Astrocyte (in vitro differentiated cells and primary cell): Measurements from ENCODE around the gene RAP2B. TPM values are rescaled to one million over a fixed set of nuclear protein-coding genes. Genes with fewer than 3 reads are reported as not detected.

Experiments used
- DNase-seq: peaks from one replicate; pipeline ENCODE4 v3.0.0-alpha.2; 2010; ENCODE audit warnings: low read depth
- FAIRE-seq: peaks from 2 replicates; lab custom pipeline; 2011; peaks lifted over from hg19 to GRCh38; lab: Jason Lieb, UNC
- H2AFZ ChIP-seq: 2 replicates; pipeline ENCODE4 v1.6.0; 2012; ENCODE audit warnings: low read depth, low read length, inconsistent platforms
- H3K27ac ChIP-seq: 2 replicates; pipeline ENCODE4 v1.5.1; 2011; ENCODE audit warnings: low read depth, low read length, inconsistent platforms
- H3K27me3 ChIP-seq: 2 replicates; pipeline ENCODE4 v1.6.0; 2011; ENCODE audit warnings: low read length, inconsistent platforms; ENCODE audit not compliant: insufficient read depth
- H3K36me3 ChIP-seq: 2 replicates; pipeline ENCODE4 v1.5.1; 2011; ENCODE audit warnings: low read length, inconsistent platforms; ENCODE audit not compliant: insufficient read depth
- H3K4me1 ChIP-seq: 2 replicates; pipeline ENCODE4 v1.5.1; 2011; ENCODE audit warnings: low read length, inconsistent platforms; ENCODE audit not compliant: insufficient read depth
- H3K4me2 ChIP-seq: 2 replicates; pipeline ENCODE4 v1.6.0; 2012; ENCODE audit warnings: low read length, inconsistent platforms
- H3K4me3 ChIP-seq: 2 replicates; pipeline ENCODE4 v1.5.1; 2011; ENCODE audit warnings: low read depth, mild to moderate bottlenecking, low read length, inconsistent platforms; ENCODE audit not compliant: insufficient read depth
- H3K79me2 ChIP-seq: 2 replicates; pipeline ENCODE4 v1.6.0; 2012; ENCODE audit warnings: mild to moderate bottlenecking, low read length, inconsistent platforms; ENCODE audit not compliant: insufficient read depth
- H3K9ac ChIP-seq: 2 replicates; pipeline ENCODE4 v1.6.0; 2012; ENCODE audit warnings: mild to moderate bottlenecking, low read length, inconsistent platforms
- H3K9me3 ChIP-seq: 2 replicates; pipeline ENCODE4 v1.5.1; 2012; ENCODE audit warnings: low read depth, mild to moderate bottlenecking, low read length, inconsistent platforms; ENCODE audit not compliant: insufficient read depth
- H4K20me1 ChIP-seq: 2 replicates; pipeline ENCODE4 v1.6.0; 2012; ENCODE audit warnings: low read length, inconsistent platforms; ENCODE audit not compliant: insufficient read depth
- H3K27ac Mint-ChIP-seq: one replicate; pipeline ENCODE4 v1.8.0; 2021; ENCODE audit warnings: mild to moderate bottlenecking, mixed read lengths; ENCODE audit not compliant: unreplicated experiment
- H3K27me3 Mint-ChIP-seq: one replicate; pipeline ENCODE4 v1.8.0; 2021; ENCODE audit warnings: low read depth, mixed read lengths; ENCODE audit not compliant: unreplicated experiment
- H3K36me3 Mint-ChIP-seq: one replicate; pipeline ENCODE4 v1.8.0; 2021; ENCODE audit warnings: low read depth, mixed read lengths; ENCODE audit not compliant: unreplicated experiment
- H3K4me1 Mint-ChIP-seq: one replicate; pipeline ENCODE4 v1.8.0; 2021; ENCODE audit warnings: low read depth, mixed read lengths; ENCODE audit not compliant: unreplicated experiment
- H3K4me3 Mint-ChIP-seq: one replicate; pipeline ENCODE4 v1.8.0; 2021; ENCODE audit warnings: mild to moderate bottlenecking, moderate library complexity, mixed read lengths; ENCODE audit not compliant: unreplicated experiment
- H3K9me3 Mint-ChIP-seq: one replicate; pipeline ENCODE4 v1.8.0; 2021; ENCODE audit warnings: mild to moderate bottlenecking, mixed read lengths; ENCODE audit not compliant: unreplicated experiment
- CTCF ChIP-seq: IDR thresholded peaks from 2 replicates; pipeline ENCODE4 v1.5.1; 2011; ENCODE audit warnings: low read depth, mild to moderate bottlenecking, inconsistent platforms, low read length, moderate library complexity; ENCODE audit not compliant: insufficient read depth
- EZH2 ChIP-seq: IDR thresholded peaks from 2 replicates; pipeline ENCODE4 v1.6.1; 2012; ENCODE audit warnings: mild to moderate bottlenecking, low read length, inconsistent platforms; ENCODE audit not compliant: insufficient read depth
- total RNA-seq: library from RNA; stranded (reverse); gene quantifications from 2 replicates; pipeline ENCODE4 v1.2.1, GENCODE V29; 2021

RAP2B gene
- total RNA-seq, 1 donor from 2014 or later: 45.4 TPM

GRCh38 chr3:153160451-153161137 lies 1.4 kb upstream of the RAP2B start:
- FAIRE-seq: no peak
- TF ChIP-seq EZH2: peak; percentile 42
- no peak for TF ChIP-seq CTCF
- peak overlapping the region; percentile 93 for H3K27ac ChIP-seq
- H3K4me3 ChIP-seq: peak overlapping the region; percentile 77
- Mint-ChIP-seq H3K27me3 (no peaks in the 10 kb centered on the region), H3K36me3 (peaks cover 8% of the 10 kb centered on the region), H3K9me3 (no peaks in the 10 kb centered on the region), H3K27ac (peak overlapping the region; percentile 99), H3K4me3 (peak overlapping the region; percentile 95), H3K4me1 (peaks cover 14% of the 10 kb centered on the region)
- H3K9me3 ChIP-seq: no peaks in the 10 kb centered on the region
- H3K9ac ChIP-seq: peak overlapping the region; percentile 88
- H3K79me2 ChIP-seq: peaks cover 36% of the 10 kb centered on the region
- peaks cover 12% of the 10 kb centered on the region for H3K4me1 ChIP-seq
- peaks cover 32% of the 10 kb centered on the region for H4K20me1 ChIP-seq
- no peaks in the 10 kb centered on the region for H3K27me3 ChIP-seq
- no peaks in the 10 kb centered on the region for H3K36me3 ChIP-seq
- peak overlapping the region; percentile 96 for H3K4me2 ChIP-seq
- peak overlapping the region; percentile 82 for H2AFZ ChIP-seq
- peak; percentile 90 for DNase-seq

DNA sequence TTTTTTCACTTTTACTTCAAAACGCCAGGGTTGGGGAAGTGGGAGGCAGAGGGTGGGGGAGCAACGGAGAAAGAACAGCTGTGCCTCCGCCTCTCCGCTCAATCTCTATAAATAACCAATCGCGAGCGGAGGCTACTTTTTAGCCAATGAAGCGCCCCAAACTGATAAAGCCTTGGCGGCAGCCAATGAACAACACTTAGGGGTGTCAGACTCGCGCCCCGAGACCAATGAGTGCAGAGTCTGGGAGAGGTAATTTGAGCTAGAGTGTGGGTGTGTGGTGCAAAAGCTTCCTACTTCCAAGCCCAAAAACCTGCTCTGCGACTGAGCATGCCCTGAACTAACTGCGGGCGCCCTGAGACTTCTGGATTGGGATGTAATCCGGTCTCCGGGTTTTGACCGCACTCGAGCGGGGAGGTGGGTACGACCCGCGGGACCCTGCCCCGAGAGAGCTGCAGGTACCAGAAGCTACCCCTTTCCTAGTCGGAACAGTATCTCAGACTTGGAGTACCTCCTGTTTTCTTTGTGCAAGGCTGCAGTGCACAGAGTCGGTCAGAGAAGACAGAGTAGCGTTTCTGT lies 800 bp upstream of the RAP2B start:
- H3K4me1 Mint-ChIP-seq: peaks cover 16% of the 10 kb centered on the region
- H3K4me2 ChIP-seq: peak overlapping the region; percentile 96
- H3K9ac ChIP-seq: peak overlapping the region; percentile 88
- H3K27ac Mint-ChIP-seq: peak overlapping the region; percentile 99
- DNase-seq: peak; percentile 100
- no peaks in the 10 kb centered on the region for H3K9me3 ChIP-seq
- H3K27me3 Mint-ChIP-seq: no peaks in the 10 kb centered on the region
- peaks cover 8% of the 10 kb centered on the region for H3K36me3 Mint-ChIP-seq
- H4K20me1 ChIP-seq: peaks cover 38% of the 10 kb centered on the region
- no peaks in the 10 kb centered on the region for H3K9me3 Mint-ChIP-seq
- peaks cover 42% of the 10 kb centered on the region for H3K79me2 ChIP-seq
- peaks cover 17% of the 10 kb centered on the region for H3K4me1 ChIP-seq
- H3K4me3 Mint-ChIP-seq: peak overlapping the region; percentile 95
- TF ChIP-seq CTCF (no peak), EZH2 (no peak)
- peak overlapping the region; percentile 84 for H2AFZ ChIP-seq
- H3K36me3 ChIP-seq: no peaks in the 10 kb centered on the region
- H3K27me3 ChIP-seq: no peaks in the 10 kb centered on the region
- FAIRE-seq: peak; percentile 82
- peak overlapping the region; percentile 78 for H3K4me3 ChIP-seq
- H3K27ac ChIP-seq: peak overlapping the region; percentile 93
